ENCODE results near the gene PI4KB.

DNA sequence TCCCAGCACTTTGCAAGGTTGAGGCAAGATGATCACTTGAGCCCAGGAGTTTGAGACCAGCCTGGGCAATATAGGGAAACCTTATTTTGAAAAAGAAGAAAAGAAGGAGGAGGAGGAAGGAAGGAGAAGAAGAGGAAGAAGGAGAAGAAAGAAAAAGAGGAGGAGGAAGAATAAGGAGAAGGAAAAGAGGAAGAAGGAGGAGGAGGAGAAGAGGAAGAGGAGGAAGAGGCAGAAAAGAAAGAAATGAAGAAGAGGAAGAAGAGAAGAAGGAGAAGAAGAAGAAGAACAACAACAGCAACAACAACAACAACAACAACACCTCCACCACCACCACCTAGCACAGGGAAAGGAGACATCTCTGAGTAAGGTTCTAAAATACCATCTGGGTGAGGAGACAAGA is 34.7 kb upstream of the PI4KB start:
- TF ChIP-seq, protein P1, sequence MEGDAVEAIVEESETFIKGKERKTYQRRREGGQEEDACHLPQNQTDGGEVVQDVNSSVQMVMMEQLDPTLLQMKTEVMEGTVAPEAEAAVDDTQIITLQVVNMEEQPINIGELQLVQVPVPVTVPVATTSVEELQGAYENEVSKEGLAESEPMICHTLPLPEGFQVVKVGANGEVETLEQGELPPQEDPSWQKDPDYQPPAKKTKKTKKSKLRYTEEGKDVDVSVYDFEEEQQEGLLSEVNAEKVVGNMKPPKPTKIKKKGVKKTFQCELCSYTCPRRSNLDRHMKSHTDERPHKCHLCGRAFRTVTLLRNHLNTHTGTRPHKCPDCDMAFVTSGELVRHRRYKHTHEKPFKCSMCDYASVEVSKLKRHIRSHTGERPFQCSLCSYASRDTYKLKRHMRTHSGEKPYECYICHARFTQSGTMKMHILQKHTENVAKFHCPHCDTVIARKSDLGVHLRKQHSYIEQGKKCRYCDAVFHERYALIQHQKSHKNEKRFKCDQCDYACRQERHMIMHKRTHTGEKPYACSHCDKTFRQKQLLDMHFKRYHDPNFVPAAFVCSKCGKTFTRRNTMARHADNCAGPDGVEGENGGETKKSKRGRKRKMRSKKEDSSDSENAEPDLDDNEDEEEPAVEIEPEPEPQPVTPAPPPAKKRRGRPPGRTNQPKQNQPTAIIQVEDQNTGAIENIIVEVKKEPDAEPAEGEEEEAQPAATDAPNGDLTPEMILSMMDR (IDR thresholded peaks at IDR 0.05; ENCODE audit: insufficient read depth, low read length, poor library complexity, severe bottlenecking), result no peak
- no peak for TF ChIP-seq EZH2phosphoT487 (conservative IDR thresholded peaks at IDR 0.05; ENCODE audit: low read length)

Measured in SU-DHL-6 (cell line).